ENCODE data around the gene TMEM72.

GRCh38 chr10:44894691-44895090, 16.4 kb upstream of the TMEM72 start:
- TF ChIP-seq CTCF (IDR thresholded peaks at IDR 0.05; ENCODE audit: poor library complexity, severe bottlenecking) = no peak
- no peak for TF ChIP-seq SMC3 (conservative IDR thresholded peaks at IDR 0.05; ENCODE audit: poor library complexity)
- TF ChIP-seq EZH2 (IDR thresholded peaks at IDR 0.05; ENCODE audit: borderline replicate concordance, insufficient read depth, low read length, poor library complexity, severe bottlenecking) = no peak
- TF ChIP-seq RAD21 (conservative IDR thresholded peaks at IDR 0.05) = no peak

Data from neural cell (in vitro differentiated cells).